GM12892 (cell line): ENCODE measurements around the gene ADM5.

ENCODE experiments used
- POLR2A ChIP-seq: IDR thresholded peaks from 2 replicates; pipeline ENCODE4 v1.6.1; 2011; ENCODE audit warnings: low read depth, low read length, control low read depth
- TAF1 ChIP-seq: IDR thresholded peaks from 2 replicates; pipeline ENCODE4 v1.6.1; 2011; ENCODE audit warnings: low read depth, mild to moderate bottlenecking, control low read depth, low read length, borderline replicate concordance

DNA sequence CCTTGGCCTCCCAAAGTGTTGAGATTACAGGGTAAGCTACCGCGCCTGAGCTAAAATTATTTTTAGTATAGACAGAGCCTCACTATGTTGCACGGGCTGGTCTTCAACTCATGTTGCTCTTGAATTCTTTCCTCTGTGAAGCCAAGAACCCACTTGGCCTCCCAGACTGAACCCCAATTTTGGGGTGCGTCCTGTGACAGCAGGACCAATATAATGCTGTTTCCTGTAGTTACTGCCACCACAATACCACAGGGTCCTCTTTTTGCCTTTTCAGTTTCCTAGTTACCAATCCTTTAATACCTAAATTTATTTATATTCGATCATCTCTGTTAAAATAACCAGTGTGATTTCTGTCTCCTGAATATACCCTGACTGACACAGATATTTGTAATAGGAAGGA lies 40.8 kb downstream of the ADM5 start:
- no peak for TF ChIP-seq POLR2A
- TF ChIP-seq TAF1 = no peak
